ENCODE results near the gene MEIS1.

The MEIS1 gene

GRCh38 chr2:66530651-66531050 lies 95.7 kb downstream of the MEIS1 start:
- DNase-seq (ENCODE audit: low spot score), result no peak
- ChIA-PET POLR2A (ENCODE audit: low non-redundant PET) (no interaction called here), CTCF (no interaction called here)
- TF ChIP-seq, protein P1, sequence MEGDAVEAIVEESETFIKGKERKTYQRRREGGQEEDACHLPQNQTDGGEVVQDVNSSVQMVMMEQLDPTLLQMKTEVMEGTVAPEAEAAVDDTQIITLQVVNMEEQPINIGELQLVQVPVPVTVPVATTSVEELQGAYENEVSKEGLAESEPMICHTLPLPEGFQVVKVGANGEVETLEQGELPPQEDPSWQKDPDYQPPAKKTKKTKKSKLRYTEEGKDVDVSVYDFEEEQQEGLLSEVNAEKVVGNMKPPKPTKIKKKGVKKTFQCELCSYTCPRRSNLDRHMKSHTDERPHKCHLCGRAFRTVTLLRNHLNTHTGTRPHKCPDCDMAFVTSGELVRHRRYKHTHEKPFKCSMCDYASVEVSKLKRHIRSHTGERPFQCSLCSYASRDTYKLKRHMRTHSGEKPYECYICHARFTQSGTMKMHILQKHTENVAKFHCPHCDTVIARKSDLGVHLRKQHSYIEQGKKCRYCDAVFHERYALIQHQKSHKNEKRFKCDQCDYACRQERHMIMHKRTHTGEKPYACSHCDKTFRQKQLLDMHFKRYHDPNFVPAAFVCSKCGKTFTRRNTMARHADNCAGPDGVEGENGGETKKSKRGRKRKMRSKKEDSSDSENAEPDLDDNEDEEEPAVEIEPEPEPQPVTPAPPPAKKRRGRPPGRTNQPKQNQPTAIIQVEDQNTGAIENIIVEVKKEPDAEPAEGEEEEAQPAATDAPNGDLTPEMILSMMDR (conservative IDR thresholded peaks at IDR 0.05; ENCODE audit: low read depth), result no peak
- no peak overlapping the region for H3K27ac ChIP-seq

GRCh38 chr2:66531155-66531554 lies 96.2 kb downstream of the MEIS1 start:
- no peak for DNase-seq (ENCODE audit: low spot score)
- CTCF ChIA-PET, result no interaction called here
- H3K27ac ChIP-seq, result no peak overlapping the region
- POLR2A ChIA-PET (ENCODE audit: low non-redundant PET), result no interaction called here
- TF ChIP-seq, protein P1 (conservative IDR thresholded peaks at IDR 0.05; ENCODE audit: low read depth), result no peak

DNA sequence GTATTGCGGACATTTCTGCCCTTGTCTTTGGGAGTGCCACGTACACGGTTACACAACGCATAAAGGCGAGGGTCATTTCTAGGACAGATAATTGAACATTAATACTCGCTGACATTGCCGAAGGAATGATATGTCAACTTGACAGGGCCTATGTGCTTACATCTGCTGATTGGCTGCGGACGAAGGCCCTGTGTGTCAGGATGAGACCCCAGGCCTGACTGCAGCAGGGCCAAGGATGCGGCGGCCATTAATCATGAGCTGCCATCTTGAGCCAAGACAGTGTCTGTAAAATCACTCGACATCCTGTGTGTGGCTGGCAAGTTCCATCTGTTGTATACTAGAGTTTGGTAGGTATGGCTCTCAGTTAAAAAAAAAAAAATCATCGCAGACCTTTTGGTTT lies 96.6 kb downstream of the MEIS1 start:
- no peak for DNase-seq (ENCODE audit: low spot score)
- CTCF ChIA-PET, result no interaction called here
- TF ChIP-seq, protein P1 (conservative IDR thresholded peaks at IDR 0.05; ENCODE audit: low read depth), result no peak
- POLR2A ChIA-PET (ENCODE audit: low non-redundant PET), result no interaction called here
- H3K27ac ChIP-seq, result no peak overlapping the region

- ChIA-PET CTCF (interaction anchor here (0.6 kb wide), 1 partner anchor 258 kb away, joined by 4 read pairs; no protein-coding TSS in a partner anchor), POLR2A (ENCODE audit: low non-redundant PET) (no interaction called here)
- TF ChIP-seq, protein P1 (conservative IDR thresholded peaks at IDR 0.05; ENCODE audit: low read depth), result no peak
- H3K27ac ChIP-seq, result peak overlapping the region; percentile 25; the same call in 1 of the 2 replicates
- DNase-seq (ENCODE audit: low spot score), result no peak
These were observed 98.3 kb downstream of the MEIS1 start for GRCh38 chr2:66532972-66533868.

GRCh38 chr2:66534461-66534860 lies 99.5 kb downstream of the MEIS1 start:
- POLR2A ChIA-PET (ENCODE audit: low non-redundant PET), result no interaction called here
- DNase-seq (ENCODE audit: low spot score), result no peak
- CTCF ChIA-PET, result interaction anchor here (0.7 kb wide), 1 partner anchor 1432 kb away, joined by 5 read pairs; no protein-coding TSS in a partner anchor
- TF ChIP-seq, protein P1 (conservative IDR thresholded peaks at IDR 0.05; ENCODE audit: low read depth), result no peak
- H3K27ac ChIP-seq, result no peak overlapping the region

DNA sequence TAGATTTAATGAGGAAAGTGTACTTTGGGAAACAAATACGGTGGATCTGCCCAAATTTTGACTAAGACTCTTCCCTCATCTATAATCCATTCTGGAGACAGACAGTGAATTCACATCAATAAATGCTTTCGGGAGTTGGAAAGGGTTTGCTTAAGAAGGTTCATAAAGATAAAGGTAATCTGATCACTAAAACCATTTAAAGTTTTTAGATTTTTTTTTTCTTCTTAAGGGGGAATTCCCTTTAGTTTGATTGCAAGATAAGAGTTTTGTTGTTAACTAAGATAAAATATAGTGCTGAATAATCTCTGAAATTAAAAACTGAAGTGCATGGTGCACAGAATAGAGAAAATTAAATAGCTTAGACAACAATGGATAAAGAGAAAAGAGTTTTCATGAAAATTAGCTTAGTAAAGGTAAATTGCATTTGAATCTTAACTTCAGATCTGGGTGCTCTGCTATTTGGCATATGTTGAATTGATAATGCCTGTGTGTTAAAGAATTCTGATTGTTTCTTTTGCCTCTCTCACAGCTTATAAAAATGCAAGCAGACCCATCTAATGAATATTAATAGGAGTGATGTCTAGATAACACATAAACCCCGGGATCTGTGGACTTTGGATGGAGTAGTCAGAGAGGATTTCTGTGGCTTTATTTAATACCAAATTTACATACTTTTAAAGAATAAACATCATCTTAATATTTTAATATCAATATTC lies 100.8 kb downstream of the MEIS1 start:
- no peak overlapping the region for H3K27ac ChIP-seq
- TF ChIP-seq, protein P1 (conservative IDR thresholded peaks at IDR 0.05; ENCODE audit: low read depth), result no peak
- ChIA-PET CTCF (no interaction called here), POLR2A (ENCODE audit: low non-redundant PET) (no interaction called here)
- no peak for DNase-seq (ENCODE audit: low spot score)

All from RWPE1 (cell line).